KMS-11 (cell line): Measurements from ENCODE around the gene ANKRD31.

ENCODE experiments used
- H2AFZ ChIP-seq: fragments of 200-600 bp; sonication (generic); 2 replicates; pipeline ENCODE4 v1.6.1; 2016; ENCODE audit warnings: antibody characterized with exemption, mixed run types, low read depth
- H3K27ac ChIP-seq: fragments of 200-600 bp; sonication (generic); 2 replicates; pipeline ENCODE4 v1.6.1; 2016; ENCODE audit warnings: mild to moderate bottlenecking, mixed run types
- H3K27me3 ChIP-seq: fragments of 200-600 bp; sonication (generic); 2 replicates; pipeline ENCODE4 v1.6.1; 2017; ENCODE audit warnings: mild to moderate bottlenecking, low read depth, mixed run types, moderate library complexity; ENCODE audit not compliant: insufficient read depth
- H3K36me3 ChIP-seq: fragments of 200-600 bp; sonication (generic); 2 replicates; pipeline ENCODE4 v1.6.1; 2017; ENCODE audit warnings: mild to moderate bottlenecking, mixed run types; ENCODE audit not compliant: insufficient read depth
- H3K4me1 ChIP-seq: fragments of 200-600 bp; sonication (generic); 2 replicates; pipeline ENCODE4 v1.6.1; 2016; ENCODE audit warnings: mild to moderate bottlenecking, low read depth, mixed run types; ENCODE audit not compliant: poor library complexity, severe bottlenecking
- H3K4me2 ChIP-seq: fragments of 200-600 bp; sonication (generic); 2 replicates; pipeline ENCODE4 v1.7.0; 2016; ENCODE audit warnings: mild to moderate bottlenecking, mixed run types
- H3K4me3 ChIP-seq: fragments of 200-600 bp; sonication (generic); IDR thresholded peaks from 2 replicates; pipeline ENCODE4 v1.6.1; 2017; ENCODE audit warnings: low read depth, low read length, mixed read lengths; ENCODE audit not compliant: insufficient read depth
- H3K79me2 ChIP-seq: fragments of 200-600 bp; sonication (generic); 2 replicates; pipeline ENCODE4 v1.6.1; 2016; ENCODE audit warnings: low read depth, mixed run types; ENCODE audit not compliant: insufficient read depth
- H3K9ac ChIP-seq: fragments of 200-600 bp; sonication (generic); 2 replicates; pipeline ENCODE4 v1.6.1; 2016; ENCODE audit warnings: mild to moderate bottlenecking, mixed run types
- H4K20me1 ChIP-seq: fragments of 200-600 bp; sonication (generic); 2 replicates; pipeline ENCODE4 v1.6.1; 2016; ENCODE audit warnings: mild to moderate bottlenecking, mixed run types; ENCODE audit not compliant: insufficient read depth
- CTCF ChIP-seq: fragments of 200-600 bp; sonication (generic); conservative IDR thresholded peaks from 2 replicates; pipeline ENCODE4 v1.6.1; 2017; ENCODE audit warnings: low read depth, mild to moderate bottlenecking, antibody characterized with exemption, low read length, moderate library complexity, mixed read lengths

Gene ANKRD31

GRCh38 chr5:75034137-75034739, 202.4 kb downstream of the ANKRD31 start:
- no peak for TF ChIP-seq CTCF
- Histone ChIP-seq H4K20me1 (no peaks in the 10 kb centered on the region), H3K4me2 (no peak overlapping the region), H3K79me2 (no peaks in the 10 kb centered on the region), H3K4me1 (no peaks in the 10 kb centered on the region), H3K36me3 (no peaks in the 10 kb centered on the region), H2AFZ (no peak overlapping the region), H3K4me3 (no peak overlapping the region), H3K9ac (no peak overlapping the region), H3K27me3 (no peaks in the 10 kb centered on the region), H3K27ac (no peak overlapping the region)

- H3K9ac ChIP-seq = no peak overlapping the region
- no peaks in the 10 kb centered on the region for H3K36me3 ChIP-seq
- H3K4me3 ChIP-seq = no peak overlapping the region
- H2AFZ ChIP-seq = no peak overlapping the region
- no peak overlapping the region for H3K4me2 ChIP-seq
- no peaks in the 10 kb centered on the region for H4K20me1 ChIP-seq
- no peak overlapping the region for H3K27ac ChIP-seq
- TF ChIP-seq CTCF = no peak
- no peaks in the 10 kb centered on the region for H3K4me1 ChIP-seq
- no peaks in the 10 kb centered on the region for H3K79me2 ChIP-seq
- H3K27me3 ChIP-seq = no peaks in the 10 kb centered on the region
These were observed 205.3 kb downstream of the ANKRD31 start for GRCh38 chr5:75031366-75031765.

- Histone ChIP-seq H3K4me2 (no peak overlapping the region), H3K9ac (no peak overlapping the region), H3K27ac (no peak overlapping the region), H3K27me3 (no peaks in the 10 kb centered on the region), H3K4me1 (no peaks in the 10 kb centered on the region), H3K4me3 (no peak overlapping the region), H3K36me3 (no peaks in the 10 kb centered on the region), H3K79me2 (no peaks in the 10 kb centered on the region), H2AFZ (no peak overlapping the region), H4K20me1 (no peaks in the 10 kb centered on the region)
- no peak for TF ChIP-seq CTCF
These were observed 208.6 kb downstream of the ANKRD31 start for GRCh38 chr5:75028090-75028489.

GRCh38 chr5:75023368-75024159, 213.1 kb downstream of the ANKRD31 start:
- Histone ChIP-seq H4K20me1 (no peaks in the 10 kb centered on the region), H3K27me3 (no peaks in the 10 kb centered on the region), H2AFZ (no peak overlapping the region), H3K9ac (no peak overlapping the region), H3K27ac (no peak overlapping the region), H3K4me2 (no peak overlapping the region), H3K4me1 (peaks cover 6% of the 10 kb centered on the region), H3K36me3 (no peaks in the 10 kb centered on the region), H3K79me2 (no peaks in the 10 kb centered on the region), H3K4me3 (no peak overlapping the region)
- TF ChIP-seq CTCF = no peak
